HepG2 (cell line): ENCODE results near the gene ATG13. TPM values are rescaled to one million over a fixed set of nuclear protein-coding genes. Genes with fewer than 3 reads are reported as not detected.

ENCODE experiments used
- DPF2 ChIP-seq: sonication (generic); formaldehyde crosslinking; IDR thresholded peaks from 2 replicates; pipeline ENCODE4 v1.4.0; 2020; ENCODE audit warnings: mild to moderate bottlenecking, low read depth, missing genetic modification reagents, borderline replicate concordance
- HDAC1 ChIP-seq: sonication (generic); formaldehyde crosslinking; IDR thresholded peaks from 2 replicates; pipeline ENCODE4 v1.5.1; 2020; ENCODE audit warnings: mild to moderate bottlenecking, missing genetic modification reagents
- HNRNPUL1 ChIP-seq: fragments of 200-400 bp; formaldehyde crosslinking; IDR thresholded peaks from 2 replicates; pipeline ENCODE4 v1.6.1; 2017; ENCODE audit warnings: low read depth, mild to moderate bottlenecking, low read length, moderate library complexity
- PHF20 ChIP-seq: sonication (generic); formaldehyde crosslinking; IDR thresholded peaks from 2 replicates; pipeline ENCODE4 v1.5.0; 2020; ENCODE audit warnings: mild to moderate bottlenecking, missing genetic modification reagents
- PPARG ChIP-seq: conservative IDR thresholded peaks from 2 replicates; pipeline ENCODE4 v1.6.1; 2016; ENCODE audit warnings: missing biosample characterization, missing genetic modification reagents
- SATB2 ChIP-seq: sonication (generic); formaldehyde crosslinking; IDR thresholded peaks from 2 replicates; pipeline ENCODE4 v1.5.0; 2020; ENCODE audit warnings: missing genetic modification reagents
- TAF15 ChIP-seq: fragments of 200-400 bp; formaldehyde crosslinking; IDR thresholded peaks from one replicate; pipeline ENCODE4 v1.6.1; 2018; ENCODE audit warnings: mild to moderate bottlenecking, low read depth, low read length; ENCODE audit not compliant: poor library complexity, severe bottlenecking
- ZMYM3 ChIP-seq: sonication (generic); formaldehyde crosslinking; IDR thresholded peaks from 2 replicates; pipeline ENCODE4 v1.5.1; 2020; ENCODE audit warnings: mild to moderate bottlenecking, missing genetic modification reagents
- ZNF24 ChIP-seq: fragments of 450-650 bp; IDR thresholded peaks from 2 replicates; pipeline ENCODE4 v1.6.1; 2017; ENCODE audit warnings: antibody characterized with exemption, mild to moderate bottlenecking
- ZNF256 ChIP-seq: sonication (generic); formaldehyde crosslinking; conservative IDR thresholded peaks from 2 replicates; pipeline ENCODE4 v1.4.0; 2020; ENCODE audit warnings: missing genetic modification reagents
- ZNF546 ChIP-seq: sonication (generic); formaldehyde crosslinking; conservative IDR thresholded peaks from 2 replicates; pipeline ENCODE4 v1.8.1; 2023; ENCODE audit warnings: mild to moderate bottlenecking, missing genetic modification reagents
- polyA plus RNA-seq, 8 experiments: library from polyadenylated mRNA; depleted of rRNA in 3 of 8; stranded (reverse) in 7 of 8; unstranded in 1 of 8; fragments of >200 nt; fragmentation: Illumina TruSeq in 4 of 8; extraction: Trizol in 4 of 8; gene quantifications; 2 replicates each; pipeline versions ENCODE4 v1.2.1 to v1.2.3, GENCODE V29; 2011 to 2016; ENCODE audit warnings: low read depth in 4 of 8, missing spikeins in 1 of 8, mixed read lengths in 1 of 8; ENCODE audit not compliant: insufficient read depth in 1 of 8
- total RNA-seq, 5 experiments: library from RNA; depleted of rRNA; stranded (reverse); fragments of >200 nt; fragmentation: Illumina TruSeq; extraction: Trizol; gene quantifications; 2 replicates each; pipeline ENCODE4 v1.2.3, GENCODE V29; 2016; ENCODE audit warnings: low read depth in 1 of 5
- TF ChIP-seq, protein P1 (sequence below): sonication (generic); formaldehyde crosslinking; IDR thresholded peaks from 2 replicates; pipeline ENCODE4 v1.4.0; 2020; ENCODE audit warnings: missing genetic modification reagents, borderline replicate concordance
- TF ChIP-seq, protein P2 (sequence below): IDR thresholded peaks from 2 replicates; pipeline ENCODE4 v1.6.1; 2012; ENCODE audit warnings: inconsistent platforms
- TF ChIP-seq, protein P3 (sequence below): sonication (generic); formaldehyde crosslinking; IDR thresholded peaks from 2 replicates; pipeline ENCODE4 v1.9.0; 2021; ENCODE audit warnings: missing genetic modification reagents, borderline replicate concordance
- TF ChIP-seq, protein P4 (sequence below): IDR thresholded peaks from 2 replicates; pipeline ENCODE4 v1.6.1; 2016; ENCODE audit warnings: low read depth, missing genetic modification reagents, missing compliant biosample characterization

Gene ATG13
- total and polyA plus RNA-seq, 2 of the 13 experiments (the other 11 are each of a cell fraction or from before 2014, with no cell fraction given): 55.0 to 77.3 TPM

DNA sequence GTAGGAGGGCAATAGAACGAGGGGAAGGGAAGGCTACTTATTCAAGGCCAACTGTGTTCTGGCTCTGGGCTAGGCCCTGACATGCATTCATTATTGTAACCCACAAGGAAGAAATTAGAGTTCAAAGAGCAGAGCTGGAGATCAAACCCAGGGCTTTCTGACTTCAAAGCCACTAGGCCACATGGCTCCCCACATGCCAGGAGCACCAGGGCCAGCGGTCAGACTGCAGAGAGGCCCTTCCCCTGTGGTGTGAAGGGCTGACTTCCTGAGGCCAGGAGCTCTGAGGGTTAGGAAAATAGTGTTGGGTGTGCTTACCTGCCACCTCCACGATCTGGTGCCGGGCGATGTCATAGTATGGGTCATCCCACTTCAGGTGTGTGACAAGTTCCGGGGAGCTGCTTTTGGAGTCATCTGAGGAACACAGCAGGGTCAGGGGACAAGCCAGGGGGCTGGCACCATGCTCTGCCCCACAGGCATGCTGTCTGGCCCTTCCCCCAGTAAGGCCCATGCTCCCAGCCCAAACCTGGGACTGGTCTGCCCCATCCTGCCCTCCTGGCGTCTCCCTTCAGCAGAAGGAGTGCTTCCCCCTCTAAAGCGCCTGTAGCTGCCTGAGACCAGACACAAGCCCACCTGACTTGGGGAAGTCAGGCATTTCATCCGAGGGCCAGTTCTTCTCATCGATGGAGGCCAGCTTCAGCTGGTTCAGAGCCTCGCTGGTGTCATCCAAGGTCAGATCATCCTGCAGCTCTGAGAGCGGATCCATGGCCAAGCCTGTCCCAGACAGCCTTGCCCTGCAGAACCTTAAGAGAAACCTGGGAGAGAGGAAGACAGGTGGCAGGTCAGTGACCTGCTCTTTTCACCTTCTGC, 78.2 kb downstream of the ATG13 start (continued):
- TF ChIP-seq, protein P1, sequence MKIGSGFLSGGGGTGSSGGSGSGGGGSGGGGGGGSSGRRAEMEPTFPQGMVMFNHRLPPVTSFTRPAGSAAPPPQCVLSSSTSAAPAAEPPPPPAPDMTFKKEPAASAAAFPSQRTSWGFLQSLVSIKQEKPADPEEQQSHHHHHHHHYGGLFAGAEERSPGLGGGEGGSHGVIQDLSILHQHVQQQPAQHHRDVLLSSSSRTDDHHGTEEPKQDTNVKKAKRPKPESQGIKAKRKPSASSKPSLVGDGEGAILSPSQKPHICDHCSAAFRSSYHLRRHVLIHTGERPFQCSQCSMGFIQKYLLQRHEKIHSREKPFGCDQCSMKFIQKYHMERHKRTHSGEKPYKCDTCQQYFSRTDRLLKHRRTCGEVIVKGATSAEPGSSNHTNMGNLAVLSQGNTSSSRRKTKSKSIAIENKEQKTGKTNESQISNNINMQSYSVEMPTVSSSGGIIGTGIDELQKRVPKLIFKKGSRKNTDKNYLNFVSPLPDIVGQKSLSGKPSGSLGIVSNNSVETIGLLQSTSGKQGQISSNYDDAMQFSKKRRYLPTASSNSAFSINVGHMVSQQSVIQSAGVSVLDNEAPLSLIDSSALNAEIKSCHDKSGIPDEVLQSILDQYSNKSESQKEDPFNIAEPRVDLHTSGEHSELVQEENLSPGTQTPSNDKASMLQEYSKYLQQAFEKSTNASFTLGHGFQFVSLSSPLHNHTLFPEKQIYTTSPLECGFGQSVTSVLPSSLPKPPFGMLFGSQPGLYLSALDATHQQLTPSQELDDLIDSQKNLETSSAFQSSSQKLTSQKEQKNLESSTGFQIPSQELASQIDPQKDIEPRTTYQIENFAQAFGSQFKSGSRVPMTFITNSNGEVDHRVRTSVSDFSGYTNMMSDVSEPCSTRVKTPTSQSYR (CRISPR knock-in tag): no peak
- TF ChIP-seq HDAC1: peak; percentile 36; the same call in 1 of the 2 replicates
- TF ChIP-seq ZMYM3: no peak; the same call in 1 of the 2 replicates
- TF ChIP-seq, protein P2, sequence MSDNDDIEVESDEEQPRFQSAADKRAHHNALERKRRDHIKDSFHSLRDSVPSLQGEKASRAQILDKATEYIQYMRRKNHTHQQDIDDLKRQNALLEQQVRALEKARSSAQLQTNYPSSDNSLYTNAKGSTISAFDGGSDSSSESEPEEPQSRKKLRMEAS: peak; percentile 99
- TF ChIP-seq DPF2 (CRISPR knock-in tag): no peak
- peak; percentile 43; the same call in 1 of the 2 replicates for TF ChIP-seq PHF20 (CRISPR knock-in tag)
- no peak for TF ChIP-seq ZNF24
- TF ChIP-seq, protein P3, sequence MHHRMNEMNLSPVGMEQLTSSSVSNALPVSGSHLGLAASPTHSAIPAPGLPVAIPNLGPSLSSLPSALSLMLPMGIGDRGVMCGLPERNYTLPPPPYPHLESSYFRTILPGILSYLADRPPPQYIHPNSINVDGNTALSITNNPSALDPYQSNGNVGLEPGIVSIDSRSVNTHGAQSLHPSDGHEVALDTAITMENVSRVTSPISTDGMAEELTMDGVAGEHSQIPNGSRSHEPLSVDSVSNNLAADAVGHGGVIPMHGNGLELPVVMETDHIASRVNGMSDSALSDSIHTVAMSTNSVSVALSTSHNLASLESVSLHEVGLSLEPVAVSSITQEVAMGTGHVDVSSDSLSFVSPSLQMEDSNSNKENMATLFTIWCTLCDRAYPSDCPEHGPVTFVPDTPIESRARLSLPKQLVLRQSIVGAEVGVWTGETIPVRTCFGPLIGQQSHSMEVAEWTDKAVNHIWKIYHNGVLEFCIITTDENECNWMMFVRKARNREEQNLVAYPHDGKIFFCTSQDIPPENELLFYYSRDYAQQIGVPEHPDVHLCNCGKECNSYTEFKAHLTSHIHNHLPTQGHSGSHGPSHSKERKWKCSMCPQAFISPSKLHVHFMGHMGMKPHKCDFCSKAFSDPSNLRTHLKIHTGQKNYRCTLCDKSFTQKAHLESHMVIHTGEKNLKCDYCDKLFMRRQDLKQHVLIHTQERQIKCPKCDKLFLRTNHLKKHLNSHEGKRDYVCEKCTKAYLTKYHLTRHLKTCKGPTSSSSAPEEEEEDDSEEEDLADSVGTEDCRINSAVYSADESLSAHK (CRISPR knock-in tag): no peak
- TF ChIP-seq HNRNPUL1: no peak
- TF ChIP-seq PPARG (CRISPR knock-in tag): no peak; the same call in 1 of the 2 replicates
- TF ChIP-seq TAF15: no peak
- no peak for TF ChIP-seq ZNF256 (CRISPR knock-in tag)
- TF ChIP-seq, protein P4, sequence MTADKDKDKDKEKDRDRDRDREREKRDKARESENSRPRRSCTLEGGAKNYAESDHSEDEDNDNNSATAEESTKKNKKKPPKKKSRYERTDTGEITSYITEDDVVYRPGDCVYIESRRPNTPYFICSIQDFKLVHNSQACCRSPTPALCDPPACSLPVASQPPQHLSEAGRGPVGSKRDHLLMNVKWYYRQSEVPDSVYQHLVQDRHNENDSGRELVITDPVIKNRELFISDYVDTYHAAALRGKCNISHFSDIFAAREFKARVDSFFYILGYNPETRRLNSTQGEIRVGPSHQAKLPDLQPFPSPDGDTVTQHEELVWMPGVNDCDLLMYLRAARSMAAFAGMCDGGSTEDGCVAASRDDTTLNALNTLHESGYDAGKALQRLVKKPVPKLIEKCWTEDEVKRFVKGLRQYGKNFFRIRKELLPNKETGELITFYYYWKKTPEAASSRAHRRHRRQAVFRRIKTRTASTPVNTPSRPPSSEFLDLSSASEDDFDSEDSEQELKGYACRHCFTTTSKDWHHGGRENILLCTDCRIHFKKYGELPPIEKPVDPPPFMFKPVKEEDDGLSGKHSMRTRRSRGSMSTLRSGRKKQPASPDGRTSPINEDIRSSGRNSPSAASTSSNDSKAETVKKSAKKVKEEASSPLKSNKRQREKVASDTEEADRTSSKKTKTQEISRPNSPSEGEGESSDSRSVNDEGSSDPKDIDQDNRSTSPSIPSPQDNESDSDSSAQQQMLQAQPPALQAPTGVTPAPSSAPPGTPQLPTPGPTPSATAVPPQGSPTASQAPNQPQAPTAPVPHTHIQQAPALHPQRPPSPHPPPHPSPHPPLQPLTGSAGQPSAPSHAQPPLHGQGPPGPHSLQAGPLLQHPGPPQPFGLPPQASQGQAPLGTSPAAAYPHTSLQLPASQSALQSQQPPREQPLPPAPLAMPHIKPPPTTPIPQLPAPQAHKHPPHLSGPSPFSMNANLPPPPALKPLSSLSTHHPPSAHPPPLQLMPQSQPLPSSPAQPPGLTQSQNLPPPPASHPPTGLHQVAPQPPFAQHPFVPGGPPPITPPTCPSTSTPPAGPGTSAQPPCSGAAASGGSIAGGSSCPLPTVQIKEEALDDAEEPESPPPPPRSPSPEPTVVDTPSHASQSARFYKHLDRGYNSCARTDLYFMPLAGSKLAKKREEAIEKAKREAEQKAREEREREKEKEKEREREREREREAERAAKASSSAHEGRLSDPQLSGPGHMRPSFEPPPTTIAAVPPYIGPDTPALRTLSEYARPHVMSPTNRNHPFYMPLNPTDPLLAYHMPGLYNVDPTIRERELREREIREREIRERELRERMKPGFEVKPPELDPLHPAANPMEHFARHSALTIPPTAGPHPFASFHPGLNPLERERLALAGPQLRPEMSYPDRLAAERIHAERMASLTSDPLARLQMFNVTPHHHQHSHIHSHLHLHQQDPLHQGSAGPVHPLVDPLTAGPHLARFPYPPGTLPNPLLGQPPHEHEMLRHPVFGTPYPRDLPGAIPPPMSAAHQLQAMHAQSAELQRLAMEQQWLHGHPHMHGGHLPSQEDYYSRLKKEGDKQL: no peak
- TF ChIP-seq SATB2: peak; percentile 76; the same call in 1 of the 2 replicates
- TF ChIP-seq ZNF546 (CRISPR knock-in tag): 0 out of 2 replicates have a peak, but pooled peaks have one; percentile 46
